IPS-NIHi11 (cell line): ENCODE results near the gene CDHR2.

Experiments
- DNase-seq: peaks from one replicate; pipeline ENCODE4 v3.0.0; 2012; ENCODE audit warnings: mixed read lengths, low spot score

The CDHR2 gene

DNA sequence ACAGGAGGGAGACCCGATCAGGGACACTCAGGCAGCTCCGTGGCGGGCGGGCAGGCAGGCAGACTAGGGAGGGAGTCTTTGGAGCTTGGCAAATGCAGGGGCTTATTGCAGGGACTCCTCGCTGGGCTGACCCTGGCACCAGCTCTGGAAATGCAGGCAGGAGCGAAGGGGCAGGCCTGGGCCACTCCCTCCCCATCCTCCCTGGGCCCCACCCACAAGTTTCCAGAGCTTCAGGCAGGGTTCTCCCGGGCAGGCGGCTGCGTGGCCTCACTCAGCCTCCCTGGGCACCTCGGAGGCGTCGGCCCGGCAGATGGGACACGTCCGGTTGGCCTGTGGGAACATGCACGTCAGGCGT lies 20.4 kb upstream of the CDHR2 start:
- DNase-seq, result no peak

DNA sequence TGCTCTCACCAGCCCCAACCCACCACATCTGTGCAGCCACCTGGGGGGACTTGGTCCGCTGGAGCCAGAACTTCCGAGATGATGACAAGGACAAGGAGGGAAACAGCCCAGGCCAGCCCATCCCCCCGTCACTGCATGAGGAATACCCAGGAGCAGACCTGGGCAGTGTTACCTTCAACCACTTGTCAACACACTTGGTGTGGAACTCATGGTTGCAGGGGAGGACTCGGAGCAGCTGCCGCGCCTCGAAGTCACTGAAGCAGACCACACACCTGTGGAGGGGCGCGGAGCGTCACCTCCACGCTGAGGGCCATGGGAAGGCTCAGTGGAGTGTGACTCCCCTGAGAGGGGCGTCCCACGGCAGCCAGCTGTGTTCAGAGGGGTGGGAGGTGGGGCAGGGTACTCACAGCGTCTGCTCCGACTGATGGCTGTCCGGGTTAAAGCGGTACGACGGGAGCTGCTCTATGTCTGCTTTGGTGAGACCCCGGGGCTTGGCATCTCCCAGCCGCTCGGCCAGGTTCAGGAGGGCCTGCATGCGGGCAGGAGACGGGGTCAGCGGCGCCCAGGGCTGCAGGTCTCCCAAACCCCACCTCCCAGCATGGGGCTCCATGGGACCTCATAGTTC lies 19.9 kb upstream of the CDHR2 start:
- DNase-seq, result no peak

DNA sequence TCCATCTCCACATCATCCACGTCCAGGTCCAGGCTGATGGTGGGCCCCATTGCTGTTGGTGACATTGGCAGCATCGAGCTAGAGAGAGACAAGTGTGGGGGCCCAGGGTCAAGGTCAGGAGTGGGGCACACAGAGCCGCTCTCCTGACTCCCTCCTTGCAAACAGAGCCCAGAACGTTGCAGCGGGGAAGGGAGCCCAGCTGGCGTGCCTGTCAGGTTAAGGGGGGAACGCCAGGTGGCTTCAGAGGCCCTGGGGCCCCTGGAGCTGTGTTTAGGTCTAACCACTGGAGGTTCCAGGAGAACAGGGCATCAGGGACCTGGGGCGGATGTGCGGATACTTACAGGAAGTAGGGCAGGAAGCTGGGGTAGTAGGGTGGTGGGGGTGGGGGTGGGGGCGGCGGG lies 19.4 kb upstream of the CDHR2 start:
- DNase-seq, result no peak

DNA sequence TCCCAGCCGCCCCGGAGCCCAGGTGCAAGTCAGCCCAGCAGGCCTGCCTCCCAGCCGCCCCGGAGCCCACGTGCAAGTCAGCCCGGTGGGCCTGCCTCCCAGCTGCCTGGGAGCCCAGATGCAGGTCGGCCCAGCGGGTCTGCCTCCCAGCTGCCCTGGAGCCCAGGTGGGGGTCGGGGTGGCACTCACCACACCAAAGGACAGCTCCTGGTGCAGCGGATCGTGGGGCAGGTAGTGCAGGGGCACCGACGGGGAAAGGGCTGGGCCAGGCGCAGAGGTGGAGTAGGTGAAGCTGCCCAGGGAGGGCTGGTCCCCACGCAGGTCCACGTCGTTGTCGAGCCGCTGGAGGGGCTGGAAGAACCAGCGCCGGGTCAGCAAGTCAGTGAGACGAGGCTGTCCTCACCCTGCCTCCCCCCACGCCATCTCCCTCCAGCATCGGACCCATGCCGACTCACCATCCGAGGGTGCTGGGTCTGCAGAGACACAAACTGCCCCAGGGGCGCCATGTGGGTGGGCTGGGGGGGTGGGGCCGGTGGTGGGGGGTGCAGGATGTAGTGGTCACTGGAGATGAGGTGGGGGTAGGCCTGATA lies 18.7 kb upstream of the CDHR2 start:
- no peak for DNase-seq

DNA sequence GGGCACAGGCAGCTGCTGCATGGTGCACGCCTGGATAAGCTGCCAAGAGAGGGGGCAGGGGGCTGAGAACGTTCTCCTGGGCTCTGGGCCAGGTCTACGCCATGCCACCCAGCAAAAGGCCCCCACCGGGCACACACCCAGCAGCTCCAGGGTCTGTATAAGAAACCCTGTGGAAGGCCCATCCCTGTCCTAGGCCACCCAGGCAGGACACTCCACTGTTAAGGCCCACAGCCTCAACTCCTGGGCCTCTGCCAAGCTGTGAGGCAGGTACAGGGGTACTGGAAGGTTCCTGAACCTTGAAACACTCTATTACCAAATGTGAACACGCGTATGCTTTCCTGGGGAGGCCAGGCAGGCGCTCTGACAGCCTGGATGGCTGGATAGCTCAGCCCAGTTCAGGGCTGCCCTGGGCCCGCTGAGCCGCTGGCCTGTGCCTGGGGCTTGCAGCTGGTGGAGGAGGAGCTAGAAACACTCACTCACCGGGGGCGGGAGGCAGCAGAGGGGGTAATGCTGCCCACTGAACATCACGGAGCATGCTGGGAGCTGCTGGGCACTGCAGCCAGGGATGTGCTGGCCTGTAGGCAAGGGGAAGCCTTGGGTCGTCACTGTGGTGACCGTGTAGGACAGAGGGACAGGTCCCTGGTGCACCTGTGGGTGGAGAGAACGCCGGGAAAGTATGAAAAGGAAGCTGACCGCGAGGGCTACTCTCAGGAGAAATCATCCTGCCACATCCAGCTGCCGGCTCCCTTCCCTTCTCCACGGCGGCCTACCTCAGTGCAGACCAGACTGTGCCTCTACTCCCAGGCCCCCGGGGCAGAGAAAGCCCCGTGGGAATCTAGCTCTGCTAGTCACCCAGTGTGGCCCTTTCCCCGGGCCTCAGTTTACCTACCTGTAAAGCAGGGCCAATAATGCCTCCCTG lies 17.9 kb upstream of the CDHR2 start:
- no peak for DNase-seq

DNA sequence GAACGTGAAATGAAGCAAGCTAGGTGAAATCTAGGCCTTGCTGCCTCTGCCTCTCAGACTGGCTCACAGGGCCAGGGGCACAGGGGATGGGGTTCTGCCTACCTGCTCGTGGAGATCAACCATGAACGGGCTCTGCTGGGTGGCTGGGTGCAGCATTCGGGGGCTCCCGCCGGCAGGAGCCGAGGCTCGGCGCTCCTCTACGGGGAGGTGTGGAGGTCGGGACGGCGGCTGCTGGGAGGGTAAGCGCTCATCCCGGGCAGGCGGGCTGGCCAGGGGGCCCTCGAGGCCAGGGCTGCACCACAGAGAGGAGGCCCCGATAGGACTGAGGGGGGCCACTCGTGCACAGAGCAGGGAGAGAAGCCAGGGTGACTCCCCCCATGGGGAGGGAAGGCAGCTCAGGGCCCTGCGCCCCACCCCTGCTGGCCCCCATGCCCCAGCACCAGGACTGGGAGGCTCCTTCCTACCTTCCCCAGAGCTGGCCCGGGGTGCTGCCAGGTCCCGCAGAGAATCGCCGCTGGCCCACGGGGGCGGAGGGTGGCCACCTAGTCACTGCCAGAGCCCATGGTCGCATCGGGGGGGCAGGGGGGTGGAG lies 17.1 kb upstream of the CDHR2 start:
- no peak for DNase-seq

DNA sequence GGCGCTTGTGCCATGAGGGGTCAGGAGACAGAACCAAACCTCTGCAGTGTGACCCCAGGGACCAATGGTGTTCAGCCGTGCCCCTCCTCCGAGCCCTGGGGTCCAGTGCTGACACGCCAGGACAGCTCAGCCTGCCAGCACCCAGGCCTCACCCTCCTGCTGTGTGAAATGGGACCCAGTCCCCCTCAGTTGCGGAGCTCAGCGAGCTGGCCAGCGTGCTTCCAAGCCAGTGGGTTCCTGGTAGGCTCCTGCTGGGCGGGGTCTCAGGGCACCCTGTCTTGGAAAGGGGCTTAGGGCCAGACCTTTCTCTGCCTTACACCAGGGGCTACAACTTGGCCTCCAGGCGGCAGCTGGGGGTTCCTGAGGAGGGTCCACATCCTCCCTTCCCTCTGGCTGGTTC lies 16.3 kb upstream of the CDHR2 start:
- no peak for DNase-seq

DNA sequence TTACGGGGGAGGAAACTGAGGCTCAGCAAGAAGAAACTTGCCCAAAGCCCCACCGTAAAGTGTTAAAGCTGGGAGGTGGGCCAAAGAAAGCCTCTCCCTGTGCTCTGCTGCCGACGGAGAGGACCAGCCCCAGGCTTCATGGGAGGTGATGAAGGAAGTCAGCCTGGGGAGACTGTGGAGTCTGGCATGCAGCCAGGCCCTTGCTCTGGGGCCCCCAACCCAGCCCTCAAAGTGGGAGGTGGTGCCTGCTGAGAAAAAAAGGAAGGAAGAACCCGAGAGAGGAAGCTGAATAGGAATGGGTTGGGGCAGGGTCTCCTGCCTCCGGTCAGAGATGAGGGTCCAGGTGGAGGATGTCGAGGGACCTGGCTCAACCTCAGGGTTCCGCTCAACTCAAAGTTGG lies 15.8 kb upstream of the CDHR2 start:
- DNase-seq, result no peak

DNA sequence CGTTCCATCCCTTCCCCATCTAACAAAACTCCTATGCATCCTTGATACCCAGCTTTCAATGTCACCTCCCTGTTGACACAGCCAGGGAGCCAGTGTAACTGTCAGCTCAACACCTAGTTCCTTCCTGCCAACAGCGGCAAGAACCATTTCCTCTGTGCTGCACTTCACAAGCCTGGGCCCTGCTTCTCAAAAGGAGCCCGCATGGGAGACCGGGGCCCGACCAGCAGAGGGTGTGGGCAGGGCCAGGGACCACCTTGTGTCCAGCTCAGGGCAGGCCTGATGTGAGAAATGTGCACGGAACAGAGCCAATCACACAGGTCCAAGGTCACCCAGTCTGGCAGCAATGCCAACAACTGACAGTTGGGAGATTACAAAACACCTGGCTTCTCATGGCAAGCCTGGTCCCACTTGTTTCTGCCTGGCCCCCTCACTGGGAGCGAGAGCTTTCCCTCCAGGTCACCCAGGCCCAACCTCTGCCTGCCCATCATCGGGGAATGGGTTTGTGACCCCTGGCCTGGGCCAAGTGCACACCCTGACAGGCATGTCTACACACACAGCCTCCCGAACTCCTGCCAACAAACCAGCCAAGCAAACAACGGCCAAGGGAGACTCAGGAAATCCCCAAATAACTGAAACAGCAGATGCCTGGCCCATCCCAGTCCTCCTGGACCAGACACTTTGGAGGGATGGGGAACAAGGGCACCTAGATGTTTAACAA lies 15.1 kb upstream of the CDHR2 start:
- DNase-seq, result peak; percentile 35

DNA sequence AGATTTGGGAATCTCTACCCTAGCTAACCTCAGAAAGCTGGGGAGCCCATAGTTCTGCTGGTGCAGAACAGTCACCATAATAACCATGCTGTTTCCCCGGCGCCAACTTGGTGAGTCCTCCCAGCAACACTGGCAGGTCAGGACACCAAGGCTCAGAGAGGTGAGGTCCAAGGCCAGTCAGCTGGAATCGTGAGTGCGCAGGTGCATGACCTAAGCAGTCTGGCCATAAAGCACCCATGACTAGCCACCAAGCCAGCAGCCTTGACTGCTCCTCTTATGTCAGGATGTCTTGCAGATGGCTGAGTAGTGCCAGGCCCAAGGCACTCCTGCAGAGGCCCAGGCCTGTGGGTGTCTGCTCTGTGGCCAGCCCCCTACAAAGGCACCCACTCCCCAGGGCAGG lies 14.5 kb upstream of the CDHR2 start:
- DNase-seq, result no peak

DNA sequence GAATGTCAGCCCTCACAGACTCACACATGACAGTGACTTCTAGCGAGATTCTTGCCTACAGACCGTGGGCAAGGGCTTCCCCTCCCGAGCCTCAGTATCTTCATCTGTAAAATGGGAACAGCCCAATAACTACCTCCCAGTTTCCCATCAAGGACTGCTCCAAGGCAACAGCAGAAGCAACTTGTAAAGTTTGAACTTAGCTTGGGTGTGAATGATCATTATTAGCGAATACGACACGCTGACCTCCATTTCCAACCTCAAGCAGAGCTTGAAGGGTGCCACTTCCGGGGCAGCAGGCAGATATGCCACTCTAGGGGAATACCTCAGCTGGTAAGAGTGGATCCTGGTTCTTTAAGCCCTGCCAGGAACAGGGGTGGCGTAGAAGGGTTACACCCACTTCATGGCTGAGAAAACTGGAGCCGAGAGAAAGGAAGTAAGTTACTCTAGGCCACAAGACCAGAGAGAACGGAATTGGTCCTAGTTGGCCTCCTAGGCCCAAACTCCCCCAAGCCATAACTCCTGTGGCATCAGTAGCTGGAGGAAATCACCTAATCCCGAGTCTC lies 14.0 kb upstream of the CDHR2 start:
- DNase-seq, result no peak

DNA sequence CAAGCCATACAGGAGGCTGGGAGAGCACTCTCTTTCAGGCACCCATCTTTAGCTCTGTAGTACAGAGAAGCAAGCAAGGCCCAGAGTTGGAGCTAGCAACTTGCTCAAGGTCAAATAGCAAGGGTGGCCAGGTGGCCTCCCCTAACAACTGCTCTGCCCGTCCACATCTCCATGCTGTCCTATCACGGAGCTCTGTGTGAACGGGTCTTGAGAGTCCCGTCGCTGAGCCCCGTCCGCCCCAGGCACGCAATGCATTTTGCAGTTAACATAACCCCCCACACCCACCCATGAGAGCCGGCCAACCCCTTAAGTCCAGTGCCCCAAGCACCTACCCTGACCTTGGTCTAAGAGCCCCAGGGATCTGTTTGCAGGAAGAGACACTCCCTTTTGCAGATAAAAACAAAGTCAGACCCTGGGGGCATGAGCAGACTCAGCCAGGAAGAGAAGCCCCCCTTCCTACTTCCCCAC lies 13.4 kb upstream of the CDHR2 start:
- DNase-seq, result no peak

DNA sequence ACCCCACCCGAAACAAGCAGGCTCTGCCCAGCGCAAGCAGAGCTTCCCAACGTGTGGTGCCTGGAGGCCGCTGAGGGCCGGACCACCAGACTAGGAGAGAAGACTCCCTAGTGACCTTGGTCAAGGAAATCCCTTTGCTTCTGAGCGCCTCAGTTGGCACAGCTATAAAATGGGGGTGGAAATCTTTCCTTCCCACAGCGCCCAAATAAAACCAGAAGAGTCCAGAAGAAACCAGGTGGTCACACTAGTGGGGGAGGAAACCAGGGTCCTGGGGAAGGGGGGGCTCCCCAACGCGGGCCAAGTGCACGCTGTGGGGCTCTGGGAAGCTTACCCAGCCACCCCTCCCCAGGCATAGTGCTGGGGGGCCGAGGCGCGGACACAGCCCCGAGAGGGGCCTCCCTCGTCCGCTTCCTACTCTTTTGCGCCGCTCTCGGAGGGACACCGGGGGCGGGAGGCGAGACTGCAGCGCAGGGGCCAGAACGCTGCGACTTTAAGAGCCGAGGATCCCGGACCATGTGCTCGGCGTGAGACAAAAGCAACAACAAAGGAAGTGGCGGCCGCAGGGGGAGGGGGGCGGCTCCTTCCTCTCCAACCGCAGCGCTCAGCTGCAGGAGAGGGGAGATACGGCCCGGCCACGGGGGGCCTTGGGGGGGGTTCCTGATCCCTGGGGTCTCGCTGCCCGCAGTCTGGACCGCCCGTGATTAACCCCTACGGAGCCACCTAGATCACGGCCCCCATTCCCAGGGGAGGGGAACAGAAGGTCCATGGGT lies 12.8 kb upstream of the CDHR2 start:
- peak; percentile 88 for DNase-seq

DNA sequence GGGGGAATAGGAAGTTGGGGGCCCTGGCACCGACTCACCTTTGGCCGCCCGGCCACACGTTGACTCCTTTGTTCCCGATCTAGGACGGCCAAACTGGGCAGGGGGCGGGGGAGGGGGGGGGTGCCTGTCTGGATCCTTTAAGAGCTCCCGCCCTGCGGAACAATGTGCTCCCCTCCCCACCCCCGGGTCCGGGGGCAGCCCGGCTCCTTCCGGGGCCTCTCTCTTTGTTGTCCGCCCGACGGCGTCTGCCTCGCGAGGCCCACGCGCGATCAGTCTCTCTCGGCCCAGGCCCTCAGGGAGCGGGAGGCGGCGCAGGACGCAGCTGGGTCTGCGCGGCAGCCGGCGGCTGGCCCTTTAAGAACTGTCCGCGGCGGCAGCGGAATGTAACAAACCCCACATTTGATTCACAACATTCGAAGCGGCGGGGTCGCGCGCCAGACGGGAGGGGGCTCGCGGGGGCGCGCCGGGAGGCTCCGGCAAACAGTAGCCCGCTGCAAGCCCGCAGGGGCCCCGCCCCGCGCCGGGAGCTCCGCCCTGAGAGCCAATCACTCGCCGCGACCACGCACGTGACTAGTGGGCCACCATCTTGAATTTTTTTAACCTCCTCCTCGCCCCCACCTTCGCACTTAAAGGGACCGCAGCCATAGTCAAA lies 12.1 kb upstream of the CDHR2 start, which contains the start of gene RNF44:
Gene RNF44 (minus strand): TSS at position 501 of the 652 bp plus-strand sequence. CDS start 4,930 bp downstream, outside the sequence.
- DNase-seq, result peak; percentile 96

DNA sequence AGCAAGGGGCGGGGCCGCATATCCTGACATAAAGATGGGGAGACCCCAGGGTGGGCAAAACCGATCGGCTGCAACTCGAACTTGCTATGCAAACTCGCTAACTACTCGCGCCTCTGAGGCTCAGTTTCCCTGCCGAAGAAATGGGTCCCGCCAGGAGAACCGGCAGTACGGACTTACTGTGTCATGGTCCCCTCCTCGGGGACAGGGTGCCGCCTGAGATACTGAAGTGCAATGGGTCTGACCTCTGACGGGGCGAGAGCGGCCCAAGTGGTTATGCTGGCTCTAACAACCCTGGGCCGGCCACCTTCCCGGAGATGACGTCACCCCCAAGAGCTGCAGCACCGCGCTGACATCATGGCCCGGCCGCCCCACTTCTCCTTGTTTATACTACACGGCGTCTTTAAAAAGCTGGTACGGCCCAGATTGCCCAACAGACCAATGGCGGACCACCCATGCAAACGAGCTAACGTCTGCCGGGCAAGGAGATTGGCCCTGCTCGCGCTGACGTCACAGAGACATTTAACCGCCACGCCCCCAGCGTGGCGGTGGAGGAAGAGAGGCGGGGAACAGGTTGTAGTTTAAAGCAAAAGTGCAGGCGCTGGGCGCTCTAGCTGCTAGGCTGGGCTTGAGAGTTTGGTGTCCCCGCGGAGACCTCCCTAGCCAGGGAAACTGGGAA lies 11.4 kb upstream of the CDHR2 start:
- peak; percentile 87 for DNase-seq

DNA sequence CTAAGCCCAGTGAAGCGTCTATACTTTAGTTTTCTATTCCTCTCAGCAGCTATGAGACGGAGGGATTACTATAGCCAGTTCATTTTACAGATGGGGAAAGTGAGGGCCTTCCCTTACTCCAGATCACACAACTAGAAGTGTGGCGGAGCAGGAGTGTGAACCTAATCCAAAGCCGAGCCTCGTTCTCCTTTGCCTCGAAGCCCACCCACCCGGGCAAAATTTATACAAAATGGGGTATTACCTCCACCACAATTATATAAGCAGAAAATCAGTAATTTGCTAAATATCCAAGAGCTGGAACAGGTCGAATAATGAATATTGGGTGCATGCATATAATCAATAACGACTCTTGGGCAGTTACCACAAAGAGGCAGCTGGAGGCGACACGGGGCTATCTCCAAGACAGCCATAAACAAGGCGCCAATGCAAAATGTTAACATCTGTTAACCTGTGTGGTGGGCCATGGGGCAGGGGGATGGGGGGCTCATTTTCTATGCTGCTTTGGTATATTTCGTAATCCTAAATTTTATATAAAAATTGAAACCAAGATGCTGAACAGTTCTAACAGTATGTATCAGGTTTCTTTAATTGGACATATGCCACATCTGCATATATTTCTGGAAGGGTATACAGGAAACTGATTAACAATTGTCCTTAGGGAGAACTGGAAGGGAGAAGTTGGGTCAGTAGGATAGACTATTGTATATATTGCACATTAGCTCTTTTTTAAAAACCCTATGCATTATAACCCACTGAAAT lies 10.7 kb upstream of the CDHR2 start:
- DNase-seq, result no peak

DNA sequence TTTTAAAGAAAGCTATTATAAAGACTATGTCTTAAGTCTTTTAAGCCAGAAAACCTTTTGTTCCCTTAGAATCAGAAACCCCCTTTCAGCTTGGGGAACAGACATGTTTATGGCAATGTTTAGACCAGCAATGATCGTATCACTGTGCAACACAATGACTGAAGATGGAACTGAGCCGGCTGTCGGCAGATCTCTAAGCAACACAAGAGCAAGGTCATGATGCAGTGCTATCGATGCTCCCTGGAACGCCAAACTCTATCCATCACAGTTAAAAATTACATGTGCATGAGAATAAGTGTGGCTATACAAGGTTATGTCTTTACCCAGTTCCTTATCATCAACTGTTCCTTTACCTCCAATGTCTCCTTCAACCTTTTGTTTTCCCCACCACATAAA lies 10.2 kb upstream of the CDHR2 start:
- no peak for DNase-seq

DNA sequence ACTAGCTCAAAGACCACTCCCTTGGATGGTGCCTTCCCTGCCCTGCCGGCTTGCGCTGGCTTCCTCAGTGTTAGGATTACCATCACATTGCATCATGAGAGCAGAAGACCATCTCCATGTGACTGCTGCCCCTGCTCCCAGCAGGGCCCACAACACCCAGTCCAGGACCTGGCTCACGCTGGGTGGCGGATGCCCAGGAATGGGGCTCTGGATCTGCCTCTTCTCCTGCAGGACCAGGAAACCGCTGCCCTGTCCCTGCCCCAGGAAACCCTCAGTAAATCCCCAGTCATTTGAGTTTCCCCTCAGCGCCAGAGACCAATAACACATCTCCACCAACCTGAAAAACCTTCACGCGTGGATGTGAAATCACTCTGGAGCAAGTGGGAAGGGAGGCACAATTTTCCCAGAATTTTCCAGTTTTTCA lies 8.7 kb upstream of the CDHR2 start:
- no peak for DNase-seq

DNA sequence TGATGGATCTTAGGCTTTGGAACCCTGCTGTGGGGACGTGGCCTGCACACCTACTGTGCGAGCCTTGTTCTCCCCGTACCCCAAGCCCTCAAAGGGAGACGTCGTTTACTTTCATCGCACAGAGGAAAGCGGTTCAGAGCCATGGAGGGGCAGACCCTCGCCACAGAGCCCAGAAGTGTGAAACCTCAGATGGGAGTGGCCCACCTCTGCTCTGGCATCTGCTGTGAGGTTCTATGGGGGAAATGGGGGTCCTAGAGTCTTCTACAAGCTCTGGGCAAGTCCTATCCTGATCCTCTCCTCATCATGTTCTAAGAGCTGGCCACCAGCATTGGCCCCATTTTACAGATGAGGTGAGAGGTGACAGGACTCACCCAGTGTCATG lies 8.2 kb upstream of the CDHR2 start:
- DNase-seq, result no peak
